GM12891 (cell line): ENCODE measurements around the gene IPO9.

ENCODE experiments used
- POLR2A ChIP-seq: IDR thresholded peaks from 2 replicates; pipeline ENCODE4 v1.6.1; 2011; ENCODE audit warnings: low read depth, low read length, control low read depth
- TAF1 ChIP-seq: IDR thresholded peaks from 2 replicates; pipeline ENCODE4 v1.6.1; 2011; ENCODE audit warnings: low read depth, low read length, control low read depth

DNA sequence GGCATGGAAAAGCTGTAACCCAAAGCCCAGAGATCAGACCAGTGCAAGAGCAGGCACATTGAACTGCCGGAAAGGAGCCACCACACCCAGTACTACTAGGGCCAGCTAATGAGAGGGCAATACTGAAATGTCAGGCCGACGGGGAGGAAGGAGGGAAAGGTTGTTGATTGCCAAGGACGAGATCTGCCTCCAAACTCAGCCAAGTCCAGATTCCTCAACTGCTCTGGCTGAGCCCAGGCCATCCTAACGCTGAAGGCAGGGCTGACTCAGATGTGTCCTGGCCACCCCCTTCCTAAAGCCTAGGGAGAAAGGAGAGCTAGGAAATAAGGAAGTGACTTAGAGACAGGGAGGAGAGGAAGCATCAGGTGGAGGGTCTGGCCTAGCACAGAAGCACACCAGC is 42.1 kb upstream of the IPO9 start:
- TF ChIP-seq TAF1, result no peak
- TF ChIP-seq POLR2A, result no peak
